DOHH2 (cell line): ENCODE measurements around the gene YIPF2.

Source experiments
- H3F3A ChIP-seq: fragments of 200-600 bp; sonication (generic), shearing (Covaris generic); 2 replicates; pipeline ENCODE4 v1.6.0; 2016; ENCODE audit warnings: antibody characterized with exemption, mild to moderate bottlenecking; ENCODE audit not compliant: control insufficient read depth, insufficient read depth
- H3K27ac ChIP-seq: fragments of 200-600 bp; sonication (generic); 2 replicates; pipeline ENCODE4 v1.5.1; 2014; ENCODE audit warnings: low read depth, mild to moderate bottlenecking, low read length, moderate library complexity
- H3K27me3 ChIP-seq: fragments of 200-600 bp; sonication (generic); 2 replicates; pipeline ENCODE4 v1.6.1; 2014; ENCODE audit warnings: mild to moderate bottlenecking, low read length, mixed read lengths; ENCODE audit not compliant: control insufficient read depth
- H3K36me3 ChIP-seq: fragments of 200-600 bp; sonication (generic); 2 replicates; pipeline ENCODE4 v1.6.1; 2014; ENCODE audit warnings: mild to moderate bottlenecking, low read length, moderate library complexity, mixed read lengths; ENCODE audit not compliant: control insufficient read depth
- H3K4me1 ChIP-seq: fragments of 200-600 bp; sonication (generic); 2 replicates; pipeline ENCODE4 v1.6.1; 2014; ENCODE audit warnings: mild to moderate bottlenecking, low read length, mixed read lengths; ENCODE audit not compliant: control insufficient read depth
- H3K4me2 ChIP-seq: fragments of 200-600 bp; sonication (generic); 2 replicates; pipeline ENCODE4 v1.6.0; 2014; ENCODE audit warnings: mild to moderate bottlenecking, low read length, moderate library complexity
- H3K4me3 ChIP-seq: fragments of 200-600 bp; sonication (generic); 2 replicates; pipeline ENCODE4 v1.5.1; 2014; ENCODE audit warnings: mild to moderate bottlenecking, low read length, mixed read lengths
- H3K79me2 ChIP-seq: fragments of 200-600 bp; sonication (generic); 2 replicates; pipeline ENCODE4 v1.6.1; 2014; ENCODE audit warnings: mild to moderate bottlenecking, low read length, mixed read lengths; ENCODE audit not compliant: control insufficient read depth
- H3K9me2 ChIP-seq: fragments of 200-600 bp; sonication (generic); replicated peaks from 2 replicates; pipeline ENCODE4 v1.6.1; 2014; ENCODE audit warnings: mild to moderate bottlenecking, low read length, mixed read lengths; ENCODE audit not compliant: control insufficient read depth
- H3K9me3 ChIP-seq: fragments of 200-600 bp; sonication (generic); 2 replicates; pipeline ENCODE4 v1.6.1; 2014; ENCODE audit warnings: antibody characterized with exemption, low read length, mixed read lengths; ENCODE audit not compliant: control insufficient read depth, insufficient read depth
- H4K20me1 ChIP-seq: fragments of 200-600 bp; sonication (generic); 2 replicates; pipeline ENCODE4 v1.6.0; 2014; ENCODE audit warnings: low read depth, mild to moderate bottlenecking, antibody characterized with exemption, low read length, moderate library complexity; ENCODE audit not compliant: control insufficient read depth, insufficient read depth
- EZH2phosphoT487 ChIP-seq: fragments of 200-600 bp; sonication (generic); IDR thresholded peaks from 2 replicates; pipeline ENCODE4 v1.6.1; 2017; ENCODE audit warnings: borderline replicate concordance, mild to moderate bottlenecking, antibody characterized with exemption, low read length, moderate library complexity, mixed read lengths
- TF ChIP-seq, protein P1 (sequence below): fragments of 200-600 bp; sonication (generic); IDR thresholded peaks from one replicate; pipeline ENCODE4 v1.5.1; 2014; ENCODE audit warnings: antibody characterized with exemption, mild to moderate bottlenecking, low read depth, low read length; ENCODE audit not compliant: poor library complexity, severe bottlenecking

YIPF2 gene

DNA sequence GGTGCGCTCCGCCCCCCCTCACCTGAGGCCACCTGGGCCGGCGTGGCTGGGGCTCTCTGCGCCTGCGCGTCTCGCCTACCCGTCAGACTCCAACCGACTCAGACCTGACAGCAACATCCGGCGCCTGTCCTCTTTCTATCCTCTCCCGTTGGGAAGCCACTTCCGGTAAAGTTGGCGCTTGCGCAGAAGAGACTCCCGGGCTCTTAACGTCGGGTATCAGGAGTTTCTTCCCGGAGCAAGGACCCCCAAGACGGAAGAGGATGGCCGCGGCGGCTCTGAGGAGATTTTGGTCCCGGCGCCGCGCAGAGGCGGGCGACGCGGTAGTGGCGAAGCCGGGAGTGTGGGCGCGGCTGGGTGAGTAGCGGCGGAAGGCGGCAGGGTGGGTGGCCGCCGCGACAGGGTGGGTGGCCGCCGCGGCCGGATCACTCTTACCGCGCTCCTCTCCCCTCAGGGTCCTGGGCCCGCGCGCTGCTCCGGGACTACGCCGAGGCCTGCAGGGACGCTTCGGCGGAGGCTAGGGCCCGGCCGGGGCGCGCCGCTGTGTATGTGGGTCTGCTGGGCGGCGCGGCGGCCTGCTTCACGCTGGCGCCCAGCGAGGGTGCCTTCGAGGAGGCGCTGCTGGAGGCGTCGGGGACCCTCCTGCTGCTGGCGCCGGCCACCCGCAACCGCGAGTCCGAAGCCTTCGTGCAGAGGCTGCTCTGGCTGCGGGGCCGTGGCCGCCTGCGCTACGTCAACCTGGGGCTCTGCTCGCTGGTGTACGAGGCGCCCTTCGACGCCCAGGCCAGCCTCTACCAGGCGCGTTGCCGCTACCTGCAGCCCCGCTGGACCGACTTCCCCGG lies at the start of gene YIPF2, which contains the start of gene TIMM29:
TSS of gene YIPF2 (minus strand) at position 77 of the 839 bp plus-strand sequence. CDS start 229 bp downstream, outside the sequence.
TSS of gene TIMM29 (plus strand) at position 249 of the 839 bp plus-strand sequence. CDS start at position 261, 12 bp downstream.
- peaks cover 42% of the 10 kb centered on the region for H3K79me2 ChIP-seq
- H3K27me3 ChIP-seq: no peaks in the 10 kb centered on the region
- H3F3A ChIP-seq: peaks cover 2% of the 10 kb centered on the region; the same call in 1 of the 2 replicates
- peaks cover 19% of the 10 kb centered on the region for H3K36me3 ChIP-seq
- H3K9me2 ChIP-seq: no peaks in the 10 kb centered on the region
- H3K9me3 ChIP-seq: no peaks in the 10 kb centered on the region
- H3K4me1 ChIP-seq: peaks cover 15% of the 10 kb centered on the region
- H4K20me1 ChIP-seq: peaks cover 5% of the 10 kb centered on the region; the same call in 1 of the 2 replicates
- TF ChIP-seq, protein P1, sequence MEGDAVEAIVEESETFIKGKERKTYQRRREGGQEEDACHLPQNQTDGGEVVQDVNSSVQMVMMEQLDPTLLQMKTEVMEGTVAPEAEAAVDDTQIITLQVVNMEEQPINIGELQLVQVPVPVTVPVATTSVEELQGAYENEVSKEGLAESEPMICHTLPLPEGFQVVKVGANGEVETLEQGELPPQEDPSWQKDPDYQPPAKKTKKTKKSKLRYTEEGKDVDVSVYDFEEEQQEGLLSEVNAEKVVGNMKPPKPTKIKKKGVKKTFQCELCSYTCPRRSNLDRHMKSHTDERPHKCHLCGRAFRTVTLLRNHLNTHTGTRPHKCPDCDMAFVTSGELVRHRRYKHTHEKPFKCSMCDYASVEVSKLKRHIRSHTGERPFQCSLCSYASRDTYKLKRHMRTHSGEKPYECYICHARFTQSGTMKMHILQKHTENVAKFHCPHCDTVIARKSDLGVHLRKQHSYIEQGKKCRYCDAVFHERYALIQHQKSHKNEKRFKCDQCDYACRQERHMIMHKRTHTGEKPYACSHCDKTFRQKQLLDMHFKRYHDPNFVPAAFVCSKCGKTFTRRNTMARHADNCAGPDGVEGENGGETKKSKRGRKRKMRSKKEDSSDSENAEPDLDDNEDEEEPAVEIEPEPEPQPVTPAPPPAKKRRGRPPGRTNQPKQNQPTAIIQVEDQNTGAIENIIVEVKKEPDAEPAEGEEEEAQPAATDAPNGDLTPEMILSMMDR: no peak
- TF ChIP-seq EZH2phosphoT487: no peak
- H3K27ac ChIP-seq: peak within 1 kb of the TSS; percentile 17
- peak within 1 kb of the TSS; percentile 86 for H3K4me2 ChIP-seq
- peak within 1 kb of the TSS; percentile 86 for H3K4me3 ChIP-seq

DNA sequence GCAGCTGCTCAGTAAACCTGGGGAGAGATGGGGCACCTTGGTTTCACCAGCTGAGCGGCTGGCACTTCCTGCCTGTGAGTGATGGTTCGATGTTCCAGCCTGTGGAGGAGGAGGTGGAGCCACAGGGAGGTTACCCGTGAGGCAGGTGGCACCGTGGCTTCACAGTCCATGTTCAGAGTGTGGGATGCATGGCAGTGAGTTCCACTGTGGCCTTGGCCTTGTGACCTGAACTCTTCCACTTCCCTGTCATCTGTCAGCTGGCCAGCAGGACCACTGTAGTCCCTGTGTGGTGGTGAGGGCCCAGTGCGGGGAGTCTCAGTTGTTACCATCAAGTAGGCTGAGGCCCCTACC lies 49.3 kb upstream of the YIPF2 start:
- TF ChIP-seq, protein P1: no peak
- TF ChIP-seq EZH2phosphoT487: no peak
- Histone ChIP-seq H3K27me3 (no peaks in the 10 kb centered on the region), H3K4me3 (no peak overlapping the region), H3K9me2 (no peaks in the 10 kb centered on the region), H4K20me1 (peaks cover 24% of the 10 kb centered on the region), H3F3A (peaks cover 27% of the 10 kb centered on the region), H3K79me2 (peaks cover 99% of the 10 kb centered on the region), H3K4me2 (peak overlapping the region; percentile 41), H3K36me3 (peaks cover 65% of the 10 kb centered on the region), H3K9me3 (no peaks in the 10 kb centered on the region), H3K4me1 (peaks cover 81% of the 10 kb centered on the region), H3K27ac (peak overlapping the region; percentile 98)

DNA sequence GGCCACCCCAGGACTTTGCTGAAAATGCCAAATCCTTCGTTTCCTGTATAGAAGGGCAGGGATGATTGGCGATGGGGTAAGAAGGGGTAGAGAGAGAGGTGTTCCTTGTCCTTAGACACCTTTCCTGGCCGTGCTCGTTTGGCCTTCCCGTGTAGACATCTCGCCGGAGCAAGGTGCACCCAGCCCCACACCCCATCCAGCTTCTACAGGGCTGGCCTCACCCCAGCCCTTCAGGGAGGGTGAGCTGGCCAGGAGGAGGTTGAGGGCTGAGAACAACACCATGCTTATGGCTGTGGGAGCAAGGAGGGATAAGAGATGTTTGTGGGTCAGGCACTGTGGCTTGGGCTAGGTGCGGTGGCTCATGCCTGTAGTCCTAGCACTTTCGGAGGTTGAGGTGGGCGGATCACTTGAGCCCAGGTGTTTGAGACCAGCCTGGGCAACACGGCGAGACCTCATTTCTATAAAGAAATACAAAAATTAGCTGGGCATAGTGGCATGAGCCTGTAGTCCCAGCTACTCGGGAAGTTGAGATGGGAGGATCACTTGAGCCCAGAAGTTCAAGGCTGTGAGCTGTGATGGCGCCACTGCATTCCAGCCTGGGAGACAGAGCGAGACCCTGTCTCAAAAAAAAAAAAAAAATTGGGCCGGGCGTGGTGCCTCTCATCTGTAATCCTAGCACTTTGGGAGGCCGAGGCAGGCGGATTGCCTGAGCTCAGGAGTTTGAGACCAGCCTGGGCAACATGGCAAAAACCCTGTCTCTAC lies 47.9 kb upstream of the YIPF2 start:
- H3K4me3 ChIP-seq: peak overlapping the region; percentile 8
- H3K4me1 ChIP-seq: peaks cover 93% of the 10 kb centered on the region
- peaks cover 18% of the 10 kb centered on the region for H4K20me1 ChIP-seq
- no peak for TF ChIP-seq EZH2phosphoT487
- TF ChIP-seq, protein P1: no peak
- peak overlapping the region; percentile 41 for H3K4me2 ChIP-seq
- H3K9me2 ChIP-seq: no peaks in the 10 kb centered on the region
- peaks cover 99% of the 10 kb centered on the region for H3K79me2 ChIP-seq
- no peaks in the 10 kb centered on the region for H3K9me3 ChIP-seq
- peaks cover 62% of the 10 kb centered on the region for H3K36me3 ChIP-seq
- H3K27me3 ChIP-seq: no peaks in the 10 kb centered on the region
- H3K27ac ChIP-seq: peak overlapping the region; percentile 98
- peaks cover 30% of the 10 kb centered on the region for H3F3A ChIP-seq
